ENCODE data around the gene NLRP4.
"Not testable (repeated sequence)": the region's sequence is repeated elsewhere in the genome, so short reads cannot be mapped to it uniquely, and the experiment has no call there.

Gene NLRP4

DNA sequence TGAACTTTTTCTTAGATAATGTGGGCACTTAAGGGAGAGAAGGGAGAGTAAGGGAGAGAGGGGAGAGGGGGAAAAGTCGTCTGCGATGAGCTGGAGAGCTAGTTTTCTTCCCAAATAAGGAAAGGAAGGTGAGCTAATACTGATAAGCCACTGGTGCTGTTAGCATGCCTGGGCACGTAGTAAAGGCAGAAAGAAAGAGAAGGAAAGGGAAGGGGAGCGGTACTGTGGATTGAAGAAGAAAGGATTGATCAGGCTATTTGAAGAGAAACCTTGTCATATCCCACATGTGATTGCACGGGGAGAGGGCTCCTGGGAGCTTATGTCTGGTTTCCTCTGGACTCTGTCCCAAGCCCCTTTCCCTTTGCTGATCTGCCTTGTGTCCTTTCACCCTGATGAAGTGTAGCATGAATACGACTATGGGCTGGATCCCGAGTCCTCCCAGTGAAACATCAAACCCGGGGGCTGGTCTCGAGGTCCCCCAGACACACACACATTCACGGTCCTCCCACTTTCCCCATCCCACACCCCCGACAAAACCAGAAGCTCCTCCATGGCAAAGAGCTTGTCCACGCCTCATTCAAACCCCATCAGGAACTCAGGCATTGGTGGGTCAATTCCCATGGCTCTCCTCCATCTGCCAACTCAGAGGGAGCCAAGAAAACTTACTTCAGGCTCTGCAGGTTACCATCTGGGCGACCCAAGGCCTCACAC, 65.2 kb downstream of the NLRP4 start:
- H3K27me3 ChIP-seq (ENCODE audit: insufficient read depth, low read length), result no peaks in the 10 kb centered on the region
- H3K9me3 ChIP-seq (ENCODE audit: insufficient read depth, low read depth, low read length), result peaks cover 87% of the 10 kb centered on the region
- H3K36me3 ChIP-seq (ENCODE audit: insufficient read depth, low read depth, low read length), result no peaks in the 10 kb centered on the region

DNA sequence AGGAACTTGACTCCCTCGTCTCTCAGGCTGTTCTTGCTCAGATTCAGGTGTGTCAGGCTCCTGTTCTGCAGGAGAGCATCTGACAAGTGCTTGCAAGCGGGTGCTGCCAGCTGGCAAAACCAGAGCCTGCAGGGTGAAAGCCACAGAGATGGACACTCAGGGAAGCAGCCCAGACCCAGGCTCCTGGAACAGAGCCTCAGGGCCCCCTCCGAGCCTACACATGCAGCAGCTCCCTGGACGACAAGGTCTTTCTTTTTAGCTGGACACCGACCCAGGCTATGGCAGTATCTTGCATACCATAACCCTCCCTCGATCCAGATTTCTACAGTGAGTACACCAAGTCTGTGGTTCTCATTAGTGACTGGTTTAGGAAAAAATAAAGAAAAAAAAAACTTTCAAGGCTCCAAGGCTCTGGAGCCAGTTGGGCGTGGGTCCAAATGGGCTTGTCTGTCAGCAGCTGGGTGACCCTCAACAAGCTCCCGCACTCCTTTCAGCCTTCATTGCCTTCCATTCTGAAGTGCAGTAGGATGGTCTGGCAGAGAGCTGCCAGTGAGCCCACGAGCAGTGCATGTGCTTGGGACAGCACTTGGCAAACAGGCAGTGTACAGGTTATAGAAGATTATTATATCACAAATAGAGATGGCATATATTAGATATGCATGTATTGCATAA, 65.9 kb downstream of the NLRP4 start:
- H3K4me1 ChIP-seq (ENCODE audit: insufficient read depth, low read length), result no peaks in the 10 kb centered on the region
- H3K4me3 ChIP-seq (ENCODE audit: low read length), result no peak overlapping the region
- H3K36me3 ChIP-seq (ENCODE audit: insufficient read depth, low read depth, low read length), result no peaks in the 10 kb centered on the region
- peaks cover 82% of the 10 kb centered on the region for H3K9me3 ChIP-seq (ENCODE audit: insufficient read depth, low read depth, low read length)
- no peak overlapping the region for H3K9ac ChIP-seq (ENCODE audit: low read depth, low read length)
- H3K27ac ChIP-seq (ENCODE audit: low read length), result no peak overlapping the region
- no peaks in the 10 kb centered on the region for H3K27me3 ChIP-seq (ENCODE audit: insufficient read depth, low read length)

More for the DNA sequence above, 65.2 kb downstream of the NLRP4 start:
- no peaks in the 10 kb centered on the region for H3K4me1 ChIP-seq (ENCODE audit: insufficient read depth, low read length)
- H3K4me3 ChIP-seq (ENCODE audit: low read length), result no peak overlapping the region
- H3K9ac ChIP-seq (ENCODE audit: low read depth, low read length), result no peak overlapping the region
- H3K27ac ChIP-seq (ENCODE audit: low read length), result no peak overlapping the region

DNA sequence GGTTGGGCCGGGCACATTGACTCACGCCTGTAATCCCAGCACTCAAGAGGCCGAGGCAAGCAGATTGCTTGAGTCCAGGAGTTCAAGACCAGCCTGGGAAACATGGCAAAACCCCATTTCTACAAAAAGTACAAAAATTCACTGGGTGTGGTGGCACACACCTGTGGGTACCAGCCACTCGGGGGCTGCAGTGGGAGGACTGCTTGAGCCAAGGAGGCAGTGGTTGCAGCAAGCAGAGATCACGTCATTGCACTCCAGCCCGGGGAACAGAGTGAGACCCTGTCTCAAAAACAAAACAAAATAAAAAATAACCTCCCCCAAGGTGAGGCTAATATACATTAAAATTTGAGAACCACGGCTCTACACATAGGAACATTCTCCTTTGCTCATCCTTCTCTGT, 70.9 kb downstream of the NLRP4 start:
- no peaks in the 10 kb centered on the region for H3K27me3 ChIP-seq (ENCODE audit: insufficient read depth, low read length)
- no peaks in the 10 kb centered on the region for H3K4me1 ChIP-seq (ENCODE audit: insufficient read depth, low read length)
- no peak overlapping the region for H3K27ac ChIP-seq (ENCODE audit: low read length)
- no peaks in the 10 kb centered on the region for H3K36me3 ChIP-seq (ENCODE audit: insufficient read depth, low read depth, low read length)
- no peak overlapping the region for H3K4me3 ChIP-seq (ENCODE audit: low read length)
- H3K9ac ChIP-seq (ENCODE audit: low read depth, low read length), result no peak overlapping the region
- peaks cover 86% of the 10 kb centered on the region for H3K9me3 ChIP-seq (ENCODE audit: insufficient read depth, low read depth, low read length)

DNA sequence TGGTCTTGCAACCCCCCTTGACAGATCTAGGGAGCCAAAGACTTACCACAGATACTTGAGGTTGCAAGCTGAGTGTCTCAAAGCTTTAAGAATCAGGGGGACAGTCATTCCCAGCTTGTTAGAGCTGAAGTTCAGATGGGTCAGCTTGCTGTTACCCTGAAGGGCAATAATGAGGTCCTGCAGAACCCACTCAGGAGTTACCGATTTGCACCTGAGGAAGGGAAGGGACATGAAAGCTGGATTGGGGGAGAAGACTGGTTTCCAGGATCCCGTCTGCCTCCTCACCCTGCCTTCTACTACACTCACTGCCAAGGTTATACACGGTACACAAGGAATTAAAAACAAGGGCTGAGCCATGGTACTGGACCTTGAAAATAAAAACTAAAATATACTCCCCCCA, 71.4 kb downstream of the NLRP4 start:
- Histone ChIP-seq H3K27ac (ENCODE audit: low read length) (no peak overlapping the region), H3K27me3 (ENCODE audit: insufficient read depth, low read length) (no peaks in the 10 kb centered on the region), H3K9ac (ENCODE audit: low read depth, low read length) (no peak overlapping the region), H3K4me3 (ENCODE audit: low read length) (no peak overlapping the region), H3K9me3 (ENCODE audit: insufficient read depth, low read depth, low read length) (peaks cover 87% of the 10 kb centered on the region), H3K36me3 (ENCODE audit: insufficient read depth, low read depth, low read length) (no peaks in the 10 kb centered on the region), H3K4me1 (ENCODE audit: insufficient read depth, low read length) (no peaks in the 10 kb centered on the region)

DNA sequence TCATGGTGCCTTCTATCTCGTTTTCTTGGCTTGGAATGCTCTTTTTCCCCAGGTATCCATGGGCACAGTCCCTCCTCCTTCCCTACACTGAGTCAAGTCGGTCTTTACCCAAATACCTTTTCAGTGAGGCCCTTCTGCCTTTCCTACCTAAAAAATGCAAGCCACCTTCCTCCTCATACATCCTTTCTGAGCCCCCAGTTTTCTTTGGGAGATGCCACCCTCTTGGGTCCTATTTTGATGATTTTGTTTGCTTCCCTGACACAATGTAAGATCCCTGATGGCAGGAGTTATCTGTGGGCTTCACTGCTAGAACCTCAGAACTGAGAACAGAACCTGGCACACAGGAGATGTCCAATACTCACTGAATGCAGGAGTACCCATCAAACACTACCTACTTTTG, 73.5 kb downstream of the NLRP4 start:
- H3K36me3 ChIP-seq (ENCODE audit: insufficient read depth, low read depth, low read length), result no peaks in the 10 kb centered on the region
- H3K9me3 ChIP-seq (ENCODE audit: insufficient read depth, low read depth, low read length), result peaks cover 89% of the 10 kb centered on the region
- H3K9ac ChIP-seq (ENCODE audit: low read depth, low read length), result no peak overlapping the region
- no peaks in the 10 kb centered on the region for H3K4me1 ChIP-seq (ENCODE audit: insufficient read depth, low read length)
- H3K27ac ChIP-seq (ENCODE audit: low read length), result no peak overlapping the region
- H3K27me3 ChIP-seq (ENCODE audit: insufficient read depth, low read length), result no peaks in the 10 kb centered on the region
- no peak overlapping the region for H3K4me3 ChIP-seq (ENCODE audit: low read length)

DNA sequence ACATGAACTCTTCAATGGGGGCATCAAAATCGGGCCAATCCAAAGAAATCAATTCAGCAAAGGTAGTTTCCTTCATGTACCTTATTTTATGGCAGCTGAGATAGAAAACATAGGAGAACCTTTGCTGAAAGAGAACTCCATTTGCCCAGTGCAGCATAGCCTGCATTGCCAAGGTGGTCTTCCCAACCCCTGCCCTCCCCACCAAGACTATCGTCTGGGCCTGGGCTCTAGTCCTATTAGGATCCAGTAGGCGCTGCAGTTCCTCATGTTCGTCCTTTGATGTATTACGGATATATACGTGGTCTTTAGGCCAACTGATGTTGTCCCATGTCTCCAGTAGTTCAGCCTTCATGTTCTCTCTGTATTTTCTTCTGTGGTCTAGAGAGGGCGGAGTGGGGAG, 76.6 kb downstream of the NLRP4 start:
- peaks cover 96% of the 10 kb centered on the region for H3K9me3 ChIP-seq (ENCODE audit: insufficient read depth, low read depth, low read length)
- H3K4me1 ChIP-seq (ENCODE audit: insufficient read depth, low read length), result no peaks in the 10 kb centered on the region
- H3K27me3 ChIP-seq (ENCODE audit: insufficient read depth, low read length), result no peaks in the 10 kb centered on the region
- H3K9ac ChIP-seq (ENCODE audit: low read depth, low read length), result no peak overlapping the region
- no peak overlapping the region for H3K27ac ChIP-seq (ENCODE audit: low read length)
- H3K4me3 ChIP-seq (ENCODE audit: low read length), result no peak overlapping the region
- H3K36me3 ChIP-seq (ENCODE audit: insufficient read depth, low read depth, low read length), result no peaks in the 10 kb centered on the region

DNA sequence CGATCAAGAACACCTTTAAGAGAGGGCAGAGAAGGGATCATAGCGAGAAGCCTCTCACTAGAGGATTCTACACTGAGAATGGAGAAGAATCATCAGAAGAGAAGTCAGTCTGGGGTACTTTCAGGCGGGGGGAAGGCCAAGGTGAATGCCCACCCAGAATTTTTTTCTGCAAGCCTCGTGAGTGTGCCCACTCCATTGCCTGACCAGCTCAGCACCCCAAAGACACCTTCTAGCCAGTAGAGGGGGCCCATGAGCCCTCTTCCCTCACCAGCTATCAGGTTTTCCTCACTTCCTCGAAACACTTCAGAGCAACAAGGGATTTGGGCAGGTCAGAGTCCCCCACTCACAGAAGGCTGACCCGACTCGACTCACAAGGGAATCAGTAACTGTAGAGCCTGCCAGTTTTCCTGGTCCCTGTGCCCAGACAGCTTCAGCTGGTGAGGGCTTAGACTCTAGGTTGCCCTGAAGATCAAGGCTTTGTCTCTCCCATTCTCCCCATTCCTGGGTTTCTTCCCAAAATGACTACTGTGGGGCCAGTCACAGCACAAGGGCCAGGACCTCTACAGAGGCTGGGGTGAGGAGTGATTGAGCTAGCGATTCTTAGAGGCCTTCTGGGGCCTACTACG, 77.4 kb downstream of the NLRP4 start:
- Histone ChIP-seq H3K27ac (ENCODE audit: low read length) (no peak overlapping the region), H3K9ac (ENCODE audit: low read depth, low read length) (no peak overlapping the region), H3K4me3 (ENCODE audit: low read length) (no peak overlapping the region), H3K36me3 (ENCODE audit: insufficient read depth, low read depth, low read length) (no peaks in the 10 kb centered on the region), H3K27me3 (ENCODE audit: insufficient read depth, low read length) (no peaks in the 10 kb centered on the region), H3K4me1 (ENCODE audit: insufficient read depth, low read length) (no peaks in the 10 kb centered on the region), H3K9me3 (ENCODE audit: insufficient read depth, low read depth, low read length) (peaks cover 96% of the 10 kb centered on the region)

DNA sequence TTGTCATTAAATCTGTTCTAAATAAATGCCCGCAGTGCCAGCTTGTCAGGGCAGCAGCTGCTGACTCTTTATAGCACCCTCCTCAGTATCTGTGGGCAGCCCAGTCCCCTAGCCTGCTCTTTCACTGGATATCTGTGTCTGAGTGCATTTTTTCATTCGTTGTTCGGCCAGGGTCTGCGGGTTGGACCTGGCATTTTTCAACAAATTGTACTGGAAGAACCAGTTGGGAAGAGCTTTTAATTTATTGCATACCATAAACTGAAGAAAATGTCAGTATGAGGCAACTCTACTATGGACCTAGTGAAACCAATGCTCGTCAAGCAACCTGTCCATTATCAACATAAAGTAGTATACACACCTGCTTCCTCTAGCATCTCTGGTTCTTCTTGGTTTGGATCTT, 87.2 kb downstream of the NLRP4 start:
- no peak overlapping the region for H3K4me3 ChIP-seq (ENCODE audit: low read length)
- no peaks in the 10 kb centered on the region for H3K4me1 ChIP-seq (ENCODE audit: insufficient read depth, low read length)
- no peak overlapping the region for H3K9ac ChIP-seq (ENCODE audit: low read depth, low read length)
- H3K27me3 ChIP-seq (ENCODE audit: insufficient read depth, low read length), result no peaks in the 10 kb centered on the region
- peaks cover 96% of the 10 kb centered on the region for H3K9me3 ChIP-seq (ENCODE audit: insufficient read depth, low read depth, low read length)
- H3K27ac ChIP-seq (ENCODE audit: low read length), result no peak overlapping the region
- no peaks in the 10 kb centered on the region for H3K36me3 ChIP-seq (ENCODE audit: insufficient read depth, low read depth, low read length)

DNA sequence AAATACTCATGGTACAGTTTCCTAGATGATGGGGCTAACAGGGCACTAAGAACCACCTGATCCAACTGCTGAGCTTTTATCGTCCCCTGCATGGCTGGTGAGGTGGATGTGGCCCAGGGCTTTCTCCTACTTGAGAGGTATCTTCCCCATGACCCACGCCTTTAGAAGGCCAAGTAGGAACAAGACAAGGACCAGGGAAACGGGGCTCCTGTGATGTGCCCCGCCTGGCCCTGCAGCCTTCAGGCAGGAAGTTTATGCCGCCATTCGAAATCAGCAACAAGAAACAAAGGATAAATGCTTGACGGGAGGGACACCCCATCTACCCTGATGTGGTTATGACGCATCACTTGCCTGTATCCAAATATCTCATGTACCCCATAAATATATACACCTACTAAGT, 91.7 kb downstream of the NLRP4 start:
- H3K27ac ChIP-seq (ENCODE audit: low read length), result no peak overlapping the region
- H3K36me3 ChIP-seq (ENCODE audit: insufficient read depth, low read depth, low read length), result no peaks in the 10 kb centered on the region
- H3K9me3 ChIP-seq (ENCODE audit: insufficient read depth, low read depth, low read length), result peaks cover 85% of the 10 kb centered on the region
- no peaks in the 10 kb centered on the region for H3K4me1 ChIP-seq (ENCODE audit: insufficient read depth, low read length)
- H3K9ac ChIP-seq (ENCODE audit: low read depth, low read length), result no peak overlapping the region
- H3K27me3 ChIP-seq (ENCODE audit: insufficient read depth, low read length), result no peaks in the 10 kb centered on the region
- no peak overlapping the region for H3K4me3 ChIP-seq (ENCODE audit: low read length)

DNA sequence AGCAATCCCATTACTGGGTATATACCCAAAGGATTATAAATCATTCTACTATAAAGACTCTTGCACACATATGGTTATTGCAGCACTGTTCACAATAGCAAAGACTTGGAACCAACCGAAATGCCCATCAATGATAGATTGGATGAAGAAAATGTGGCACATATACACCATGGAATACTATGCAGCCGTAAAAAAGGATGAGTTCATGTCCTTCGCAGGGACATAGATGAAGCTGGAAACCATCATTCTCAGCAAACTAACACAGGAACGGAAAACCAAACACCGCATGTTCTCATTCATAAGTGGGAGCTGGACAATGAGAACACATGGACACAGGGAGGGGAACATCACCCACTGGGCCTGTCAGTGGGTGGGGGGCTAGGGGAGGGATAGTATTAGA, 92.9 kb downstream of the NLRP4 start:
- H3K27me3 ChIP-seq (ENCODE audit: insufficient read depth, low read length); H3K27ac ChIP-seq (ENCODE audit: low read length); H3K4me1 ChIP-seq (ENCODE audit: insufficient read depth, low read length); H3K36me3 ChIP-seq (ENCODE audit: insufficient read depth, low read depth, low read length); H3K4me3 ChIP-seq (ENCODE audit: low read length); H3K9ac ChIP-seq (ENCODE audit: low read depth, low read length): not testable (repeated sequence)
- H3K9me3 ChIP-seq (ENCODE audit: insufficient read depth, low read depth, low read length), result peaks cover 86% of the 10 kb centered on the region

DNA sequence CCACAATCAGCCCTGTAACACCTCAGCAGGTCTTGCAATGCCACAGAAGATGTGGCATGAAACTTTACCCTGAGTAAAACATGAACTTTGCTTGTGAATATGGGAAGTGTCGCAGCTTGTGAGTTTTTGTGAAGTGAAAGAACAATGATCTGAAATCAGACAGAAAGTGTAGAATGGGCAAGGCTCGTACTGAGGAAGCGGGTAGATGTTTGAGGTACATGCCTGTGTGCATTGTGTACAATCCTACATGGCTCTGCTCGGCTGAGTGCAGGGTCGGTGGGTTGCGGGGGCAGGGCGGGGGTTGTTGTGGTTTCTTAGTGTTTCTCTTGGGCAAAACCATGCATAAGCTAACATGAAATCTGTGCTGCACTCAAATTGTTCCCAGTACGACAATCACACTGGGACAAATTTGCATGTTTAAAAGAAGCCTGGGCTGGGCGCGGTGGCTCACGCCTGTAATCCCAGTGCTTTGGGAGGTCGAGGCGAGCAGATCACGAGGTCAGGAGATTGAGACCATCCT, 94.7 kb downstream of the NLRP4 start:
- H3K27me3 ChIP-seq (ENCODE audit: insufficient read depth, low read length), result no peaks in the 10 kb centered on the region
- H3K4me3 ChIP-seq (ENCODE audit: low read length), result no peak overlapping the region
- peaks cover 87% of the 10 kb centered on the region for H3K9me3 ChIP-seq (ENCODE audit: insufficient read depth, low read depth, low read length)
- H3K9ac ChIP-seq (ENCODE audit: low read depth, low read length), result no peak overlapping the region
- no peaks in the 10 kb centered on the region for H3K36me3 ChIP-seq (ENCODE audit: insufficient read depth, low read depth, low read length)
- H3K27ac ChIP-seq (ENCODE audit: low read length), result no peak overlapping the region
- no peaks in the 10 kb centered on the region for H3K4me1 ChIP-seq (ENCODE audit: insufficient read depth, low read length)
